Ecto neural progenitor cell (in vitro differentiated cells): ENCODE measurements around the gene ULK4.

ENCODE experiments used
- DNase-seq: peaks from one replicate; pipeline ENCODE4 v3.0.0-alpha.2; 2018; ENCODE audit warnings: low spot score

ULK4 gene

GRCh38 chr3:41638381-41638780 lies 323.5 kb downstream of the ULK4 start:
- DNase-seq = no peak

GRCh38 chr3:41632700-41633099 lies 329.2 kb downstream of the ULK4 start:
- no peak for DNase-seq

GRCh38 chr3:41630708-41631107 lies 331.2 kb downstream of the ULK4 start:
- DNase-seq = no peak

GRCh38 chr3:41629986-41630385 lies 331.9 kb downstream of the ULK4 start:
- no peak for DNase-seq

GRCh38 chr3:41629072-41629471 lies 332.8 kb downstream of the ULK4 start:
- no peak for DNase-seq

GRCh38 chr3:41627477-41628087 lies 334.3 kb downstream of the ULK4 start:
- DNase-seq = no peak

- DNase-seq = no peak
Observed at GRCh38 chr3:41612853-41613252, 349.1 kb downstream of the ULK4 start.

GRCh38 chr3:41611008-41611407 lies 350.9 kb downstream of the ULK4 start:
- no peak for DNase-seq

- DNase-seq = no peak
Observed at GRCh38 chr3:41608347-41608746, 353.6 kb downstream of the ULK4 start.

- DNase-seq = no peak
Observed at GRCh38 chr3:41603807-41604206, 358.1 kb downstream of the ULK4 start.

GRCh38 chr3:41602121-41602520 lies 359.8 kb downstream of the ULK4 start:
- DNase-seq = no peak

GRCh38 chr3:41601404-41601987 lies 360.4 kb downstream of the ULK4 start:
- DNase-seq = no peak

GRCh38 chr3:41600616-41601015 lies 361.3 kb downstream of the ULK4 start:
- no peak for DNase-seq

- DNase-seq = no peak
Observed at GRCh38 chr3:41599127-41599484, 362.8 kb downstream of the ULK4 start.

GRCh38 chr3:41598402-41599126 lies 363.3 kb downstream of the ULK4 start:
- no peak for DNase-seq

GRCh38 chr3:41593774-41594173 lies 368.1 kb downstream of the ULK4 start:
- DNase-seq = no peak

- no peak for DNase-seq
Observed at GRCh38 chr3:41592753-41593510, 369.0 kb downstream of the ULK4 start.

GRCh38 chr3:41583014-41583413 lies 378.9 kb downstream of the ULK4 start:
- no peak for DNase-seq

GRCh38 chr3:41581700-41582099 lies 380.2 kb downstream of the ULK4 start:
- no peak for DNase-seq

GRCh38 chr3:41580274-41580959 lies 381.5 kb downstream of the ULK4 start:
- DNase-seq = no peak

GRCh38 chr3:41579861-41580260 lies 382.0 kb downstream of the ULK4 start:
- DNase-seq = no peak

GRCh38 chr3:41578798-41579197 lies 383.1 kb downstream of the ULK4 start:
- no peak for DNase-seq
